ENCODE data around the gene ASCC2. TPM values are rescaled to one million over a fixed set of nuclear protein-coding genes. Genes with fewer than 3 reads are reported as not detected.

The ASCC2 gene
- polyA plus RNA-seq, 2 donors: 61.3 to 142 TPM

GRCh38 chr22:29815580-29815979 is 22.5 kb downstream of the ASCC2 start:
- peaks cover 0 to 19% of the 10 kb centered on the region in 2 donors for H3K36me3 ChIP-seq (ENCODE audit: control insufficient read depth in 2 of 2, insufficient read depth in 2 of 2, low read length in 1 of 2)
- H3K4me3 ChIP-seq (ENCODE audit: low read depth in 1 of 2, low read length in 2 of 2): no peak overlapping the region
- peak overlapping the region; percentile 80 to 83 for H3K27ac ChIP-seq (ENCODE audit: low read depth in 2 of 2, low read length in 1 of 2)
- WGBS, 2 donors: 42 to 70% methylated on average over 4 of the region's 4 CpGs
- H3K27me3 ChIP-seq (ENCODE audit: control insufficient read depth in 1 of 2, insufficient read depth in 2 of 2, low read length in 2 of 2): no peaks in the 10 kb centered on the region
- H3K9me3 ChIP-seq (ENCODE audit: control insufficient read depth in 2 of 2, insufficient read depth in 1 of 2, low read depth in 1 of 2, low read length in 1 of 2): no peaks in the 10 kb centered on the region
- peaks cover 0 to 5% of the 10 kb centered on the region in 2 donors for H3K4me1 ChIP-seq (ENCODE audit: control insufficient read depth in 2 of 2, insufficient read depth in 2 of 2, low read length in 1 of 2)

GRCh38 chr22:29814003-29814402 is 24.1 kb downstream of the ASCC2 start:
- Histone ChIP-seq H3K9me3 (ENCODE audit: control insufficient read depth in 2 of 2, insufficient read depth in 1 of 2, low read depth in 1 of 2, low read length in 1 of 2) (no peaks in the 10 kb centered on the region), H3K27me3 (ENCODE audit: control insufficient read depth in 1 of 2, insufficient read depth in 2 of 2, low read length in 2 of 2) (no peaks in the 10 kb centered on the region), H3K4me1 (ENCODE audit: control insufficient read depth in 2 of 2, insufficient read depth in 2 of 2, low read length in 1 of 2) (peaks cover 0 to 5% of the 10 kb centered on the region in 2 donors), H3K4me3 (ENCODE audit: low read depth in 1 of 2, low read length in 2 of 2) (no peak overlapping the region), H3K36me3 (ENCODE audit: control insufficient read depth in 2 of 2, insufficient read depth in 2 of 2, low read length in 1 of 2) (peaks cover 0 to 19% of the 10 kb centered on the region in 2 donors), H3K27ac (ENCODE audit: low read depth in 2 of 2, low read length in 1 of 2) (peak overlapping the region; percentile 40 to 50)
- 67 to 71% methylated on average over 5 of the region's 5 CpGs for WGBS, 2 donors

GRCh38 chr22:29813563-29813962 is 24.5 kb downstream of the ASCC2 start:
- no peaks in the 10 kb centered on the region for H3K9me3 ChIP-seq (ENCODE audit: control insufficient read depth in 2 of 2, insufficient read depth in 1 of 2, low read depth in 1 of 2, low read length in 1 of 2)
- peaks cover 0 to 5% of the 10 kb centered on the region in 2 donors for H3K4me1 ChIP-seq (ENCODE audit: control insufficient read depth in 2 of 2, insufficient read depth in 2 of 2, low read length in 1 of 2)
- peak overlapping the region; percentile 40 to 50 for H3K27ac ChIP-seq (ENCODE audit: low read depth in 2 of 2, low read length in 1 of 2)
- no peak overlapping the region for H3K4me3 ChIP-seq (ENCODE audit: low read depth in 1 of 2, low read length in 2 of 2)
- H3K36me3 ChIP-seq (ENCODE audit: control insufficient read depth in 2 of 2, insufficient read depth in 2 of 2, low read length in 1 of 2): peaks cover 0 to 19% of the 10 kb centered on the region in 2 donors
- 71 to 76% methylated on average over 3 of the region's 3 CpGs for WGBS, 2 donors
- no peaks in the 10 kb centered on the region for H3K27me3 ChIP-seq (ENCODE audit: control insufficient read depth in 1 of 2, insufficient read depth in 2 of 2, low read length in 2 of 2)

- Histone ChIP-seq H3K27ac (ENCODE audit: low read depth in 2 of 2, low read length in 1 of 2) (peak overlapping the region; percentile 11 to 33), H3K4me1 (ENCODE audit: control insufficient read depth in 2 of 2, insufficient read depth in 2 of 2, low read length in 1 of 2) (peaks cover 0 to 5% of the 10 kb centered on the region in 2 donors), H3K9me3 (ENCODE audit: control insufficient read depth in 2 of 2, insufficient read depth in 1 of 2, low read depth in 1 of 2, low read length in 1 of 2) (no peaks in the 10 kb centered on the region), H3K4me3 (ENCODE audit: low read depth in 1 of 2, low read length in 2 of 2) (no peak overlapping the region), H3K27me3 (ENCODE audit: control insufficient read depth in 1 of 2, insufficient read depth in 2 of 2, low read length in 2 of 2) (no peaks in the 10 kb centered on the region), H3K36me3 (ENCODE audit: control insufficient read depth in 2 of 2, insufficient read depth in 2 of 2, low read length in 1 of 2) (peaks cover 0 to 23% of the 10 kb centered on the region in 2 donors)
- 77 to 83% methylated on average over 8 of the region's 8 CpGs for WGBS, 2 donors
Measured at GRCh38 chr22:29813126-29813525, 24.9 kb downstream of the ASCC2 start.

- no peaks in the 10 kb centered on the region for H3K9me3 ChIP-seq (ENCODE audit: control insufficient read depth in 2 of 2, insufficient read depth in 1 of 2, low read depth in 1 of 2, low read length in 1 of 2)
- 53 to 65% methylated on average over 2 of the region's 2 CpGs for WGBS, 2 donors
- peaks cover 2 to 31% of the 10 kb centered on the region in 2 donors for H3K36me3 ChIP-seq (ENCODE audit: control insufficient read depth in 2 of 2, insufficient read depth in 2 of 2, low read length in 1 of 2)
- H3K4me3 ChIP-seq (ENCODE audit: low read depth in 1 of 2, low read length in 2 of 2): no peak overlapping the region
- H3K27ac ChIP-seq (ENCODE audit: low read depth in 2 of 2, low read length in 1 of 2): no peak overlapping the region
- no peaks in the 10 kb centered on the region for H3K27me3 ChIP-seq (ENCODE audit: control insufficient read depth in 1 of 2, insufficient read depth in 2 of 2, low read length in 2 of 2)
- no peaks in the 10 kb centered on the region for H3K4me1 ChIP-seq (ENCODE audit: control insufficient read depth in 2 of 2, insufficient read depth in 2 of 2, low read length in 1 of 2)
Measured at GRCh38 chr22:29811377-29811776, 26.7 kb downstream of the ASCC2 start.

- Histone ChIP-seq H3K9me3 (ENCODE audit: control insufficient read depth in 2 of 2, insufficient read depth in 1 of 2, low read depth in 1 of 2, low read length in 1 of 2) (no peaks in the 10 kb centered on the region), H3K4me1 (ENCODE audit: control insufficient read depth in 2 of 2, insufficient read depth in 2 of 2, low read length in 1 of 2) (peaks cover 0 to 2% of the 10 kb centered on the region in 2 donors), H3K27me3 (ENCODE audit: control insufficient read depth in 1 of 2, insufficient read depth in 2 of 2, low read length in 2 of 2) (no peaks in the 10 kb centered on the region), H3K27ac (ENCODE audit: low read depth in 2 of 2, low read length in 1 of 2) (peak overlapping the region; percentile 0 to 52), H3K36me3 (ENCODE audit: control insufficient read depth in 2 of 2, insufficient read depth in 2 of 2, low read length in 1 of 2) (peaks cover 8 to 41% of the 10 kb centered on the region in 2 donors), H3K4me3 (ENCODE audit: low read depth in 1 of 2, low read length in 2 of 2) (no peak overlapping the region)
- WGBS, 2 donors: 64 to 66% methylated on average over 2 of the region's 2 CpGs
Measured at GRCh38 chr22:29810216-29810615, 27.9 kb downstream of the ASCC2 start.

- Histone ChIP-seq H3K4me1 (ENCODE audit: control insufficient read depth in 2 of 2, insufficient read depth in 2 of 2, low read length in 1 of 2) (peaks cover 0 to 8% of the 10 kb centered on the region in 2 donors), H3K27ac (ENCODE audit: low read depth in 2 of 2, low read length in 1 of 2) (no peak overlapping the region), H3K4me3 (ENCODE audit: low read depth in 1 of 2, low read length in 2 of 2) (no peak overlapping the region), H3K9me3 (ENCODE audit: control insufficient read depth in 2 of 2, insufficient read depth in 1 of 2, low read depth in 1 of 2, low read length in 1 of 2) (no peaks in the 10 kb centered on the region), H3K36me3 (ENCODE audit: control insufficient read depth in 2 of 2, insufficient read depth in 2 of 2, low read length in 1 of 2) (peaks cover 9 to 50% of the 10 kb centered on the region in 2 donors), H3K27me3 (ENCODE audit: control insufficient read depth in 1 of 2, insufficient read depth in 2 of 2, low read length in 2 of 2) (no peaks in the 10 kb centered on the region)
- 87 to 88% methylated on average over 6 of the region's 6 CpGs for WGBS, 2 donors
Measured at GRCh38 chr22:29806196-29806595, 31.9 kb downstream of the ASCC2 start.

- Histone ChIP-seq H3K4me1 (ENCODE audit: control insufficient read depth in 2 of 2, insufficient read depth in 2 of 2, low read length in 1 of 2) (peaks cover 0 to 8% of the 10 kb centered on the region in 2 donors), H3K36me3 (ENCODE audit: control insufficient read depth in 2 of 2, insufficient read depth in 2 of 2, low read length in 1 of 2) (peaks cover 10 to 57% of the 10 kb centered on the region in 2 donors), H3K9me3 (ENCODE audit: control insufficient read depth in 2 of 2, insufficient read depth in 1 of 2, low read depth in 1 of 2, low read length in 1 of 2) (no peaks in the 10 kb centered on the region), H3K27ac (ENCODE audit: low read depth in 2 of 2, low read length in 1 of 2) (peak overlapping the region; percentile 31 to 56), H3K27me3 (ENCODE audit: control insufficient read depth in 1 of 2, insufficient read depth in 2 of 2, low read length in 2 of 2) (no peaks in the 10 kb centered on the region), H3K4me3 (ENCODE audit: low read depth in 1 of 2, low read length in 2 of 2) (peak overlapping the region in 1 of 2 donors; percentile 8)
- 76 to 85% methylated on average over 2 of the region's 2 CpGs for WGBS, 2 donors
Measured at GRCh38 chr22:29804985-29805384, 33.1 kb downstream of the ASCC2 start.

GRCh38 chr22:29803190-29803589 is 34.9 kb downstream of the ASCC2 start:
- H3K27me3 ChIP-seq (ENCODE audit: control insufficient read depth in 1 of 2, insufficient read depth in 2 of 2, low read length in 2 of 2): no peaks in the 10 kb centered on the region
- H3K36me3 ChIP-seq (ENCODE audit: control insufficient read depth in 2 of 2, insufficient read depth in 2 of 2, low read length in 1 of 2): peaks cover 15 to 53% of the 10 kb centered on the region in 2 donors
- no peak overlapping the region for H3K4me3 ChIP-seq (ENCODE audit: low read depth in 1 of 2, low read length in 2 of 2)
- WGBS, 2 donors: 97 to 98% methylated on average over 2 of the region's 2 CpGs
- H3K9me3 ChIP-seq (ENCODE audit: control insufficient read depth in 2 of 2, insufficient read depth in 1 of 2, low read depth in 1 of 2, low read length in 1 of 2): no peaks in the 10 kb centered on the region
- no peak overlapping the region for H3K27ac ChIP-seq (ENCODE audit: low read depth in 2 of 2, low read length in 1 of 2)
- peaks cover 6 to 17% of the 10 kb centered on the region in 2 donors for H3K4me1 ChIP-seq (ENCODE audit: control insufficient read depth in 2 of 2, insufficient read depth in 2 of 2, low read length in 1 of 2)

GRCh38 chr22:29801796-29802195 is 36.3 kb downstream of the ASCC2 start:
- WGBS, 2 donors: 83 to 88% methylated on average over 8 of the region's 8 CpGs
- Histone ChIP-seq H3K4me1 (ENCODE audit: control insufficient read depth in 2 of 2, insufficient read depth in 2 of 2, low read length in 1 of 2) (peaks cover 10 to 21% of the 10 kb centered on the region in 2 donors), H3K4me3 (ENCODE audit: low read depth in 1 of 2, low read length in 2 of 2) (no peak overlapping the region), H3K27me3 (ENCODE audit: control insufficient read depth in 1 of 2, insufficient read depth in 2 of 2, low read length in 2 of 2) (no peaks in the 10 kb centered on the region), H3K27ac (ENCODE audit: low read depth in 2 of 2, low read length in 1 of 2) (peak overlapping the region in 1 of 2 donors; percentile 67), H3K9me3 (ENCODE audit: control insufficient read depth in 2 of 2, insufficient read depth in 1 of 2, low read depth in 1 of 2, low read length in 1 of 2) (no peaks in the 10 kb centered on the region), H3K36me3 (ENCODE audit: control insufficient read depth in 2 of 2, insufficient read depth in 2 of 2, low read length in 1 of 2) (peaks cover 15 to 53% of the 10 kb centered on the region in 2 donors)

All from esophagus (tissue), 2 donors.